ENCODE results near the gene SAMD4B. TPM values are rescaled to one million over a fixed set of nuclear protein-coding genes. Genes with fewer than 3 reads are reported as not detected.

Gene SAMD4B
- total RNA-seq, 1 donor from 2014 or later, result 44.6 TPM

DNA sequence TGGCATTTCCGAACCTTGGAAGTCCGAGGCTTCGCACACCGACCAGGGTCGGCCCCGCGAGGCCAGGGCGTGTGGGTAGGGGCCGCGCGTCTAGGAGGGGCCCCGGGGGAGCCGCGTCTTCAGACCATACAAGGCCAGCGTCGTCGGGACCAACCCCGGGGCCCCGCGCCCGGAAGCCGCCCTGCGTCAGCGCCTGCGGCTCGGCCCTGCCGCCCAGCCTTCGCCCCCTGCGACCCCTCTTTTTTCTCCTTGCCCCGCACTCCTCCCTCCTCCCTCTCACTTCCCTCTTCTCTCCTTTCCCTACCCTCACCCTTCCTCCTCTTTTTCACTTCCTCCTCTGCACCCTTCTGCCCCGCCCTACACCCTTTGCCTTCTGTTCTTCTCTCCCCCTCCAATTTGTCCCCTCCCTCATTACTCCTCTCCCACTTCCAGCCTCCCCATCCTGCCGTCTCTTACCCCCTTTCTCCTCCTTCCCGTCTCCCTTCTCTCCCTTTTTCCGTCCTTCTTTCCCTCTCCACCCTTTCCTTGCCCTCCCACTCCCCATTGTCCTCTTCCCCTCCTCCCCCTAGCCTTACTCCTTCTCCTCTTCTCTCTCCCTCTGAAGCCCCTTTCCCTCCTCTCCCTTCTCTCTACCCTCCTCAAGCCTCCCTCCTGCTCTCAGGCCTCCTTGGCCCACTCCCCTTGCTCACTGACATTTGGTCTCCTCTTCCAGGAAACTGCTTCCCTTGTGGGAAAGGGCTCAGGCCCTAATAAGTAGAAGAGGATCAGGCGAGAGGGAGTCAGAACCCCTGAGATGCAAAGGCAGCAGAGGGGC lies 68.0 kb downstream of the SAMD4B start:
- DNase-seq, result peak; percentile 78

DNA sequence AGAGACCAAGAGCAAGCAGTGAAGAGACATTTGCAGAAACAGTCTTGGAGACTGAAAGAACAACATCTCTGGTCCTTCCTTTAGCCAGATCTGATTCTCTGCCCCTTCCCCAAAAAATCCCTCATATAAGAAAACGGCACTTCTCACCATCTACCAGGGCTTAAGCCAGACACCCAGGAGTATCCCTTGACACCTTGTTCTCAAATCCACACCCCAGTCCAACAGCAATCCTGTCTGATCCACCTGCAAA lies 68.5 kb downstream of the SAMD4B start:
- DNase-seq, result no peak

DNA sequence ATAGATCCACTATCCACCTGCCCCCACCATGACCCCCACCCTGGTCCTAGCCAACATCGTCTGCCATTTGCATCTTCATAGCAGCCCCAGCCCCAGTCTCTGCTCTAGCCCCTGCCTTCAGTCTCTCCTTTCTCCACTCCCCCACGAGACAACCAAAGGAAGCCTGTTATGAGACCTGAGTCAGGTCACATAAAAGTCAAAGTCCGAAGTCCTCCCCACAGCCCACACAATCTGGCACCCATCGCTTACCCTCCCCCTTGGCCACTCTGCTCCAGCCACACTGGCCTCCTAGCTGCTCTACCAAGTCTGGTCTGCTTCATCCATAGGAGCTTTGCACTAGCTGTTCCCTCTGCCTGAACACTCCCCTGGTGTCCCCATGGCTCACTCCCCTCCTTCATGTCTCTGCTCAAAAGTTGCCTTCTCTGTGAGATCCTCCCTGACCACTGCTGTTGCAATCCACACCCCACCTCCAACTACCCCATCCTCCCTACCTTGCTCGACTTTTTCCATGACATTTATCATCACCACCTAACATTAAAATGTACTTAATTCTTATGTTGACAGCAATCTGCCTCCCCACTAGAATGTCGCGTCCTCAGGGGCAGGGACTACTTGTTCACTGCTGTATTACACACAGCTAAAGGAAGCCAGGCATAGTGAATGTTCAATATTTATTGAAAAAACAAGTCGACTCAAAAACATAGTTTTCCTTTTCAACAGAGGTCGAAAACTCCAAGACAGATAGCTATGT lies 69.0 kb downstream of the SAMD4B start:
- peak; percentile 66 for DNase-seq

DNA sequence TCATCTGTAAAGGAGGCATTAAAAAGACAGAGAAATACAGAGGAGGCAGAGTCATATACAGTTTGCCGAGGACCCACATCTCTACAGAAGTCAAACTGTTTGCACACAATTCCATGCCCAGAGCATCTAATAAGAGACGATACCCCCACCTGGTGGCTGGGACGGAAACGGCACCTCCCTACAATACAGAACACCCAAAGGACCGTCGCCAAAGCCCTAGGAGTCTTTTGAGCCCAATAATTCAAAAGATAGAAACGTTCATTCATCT lies 69.5 kb downstream of the SAMD4B start:
- peak; percentile 97 for DNase-seq

DNA sequence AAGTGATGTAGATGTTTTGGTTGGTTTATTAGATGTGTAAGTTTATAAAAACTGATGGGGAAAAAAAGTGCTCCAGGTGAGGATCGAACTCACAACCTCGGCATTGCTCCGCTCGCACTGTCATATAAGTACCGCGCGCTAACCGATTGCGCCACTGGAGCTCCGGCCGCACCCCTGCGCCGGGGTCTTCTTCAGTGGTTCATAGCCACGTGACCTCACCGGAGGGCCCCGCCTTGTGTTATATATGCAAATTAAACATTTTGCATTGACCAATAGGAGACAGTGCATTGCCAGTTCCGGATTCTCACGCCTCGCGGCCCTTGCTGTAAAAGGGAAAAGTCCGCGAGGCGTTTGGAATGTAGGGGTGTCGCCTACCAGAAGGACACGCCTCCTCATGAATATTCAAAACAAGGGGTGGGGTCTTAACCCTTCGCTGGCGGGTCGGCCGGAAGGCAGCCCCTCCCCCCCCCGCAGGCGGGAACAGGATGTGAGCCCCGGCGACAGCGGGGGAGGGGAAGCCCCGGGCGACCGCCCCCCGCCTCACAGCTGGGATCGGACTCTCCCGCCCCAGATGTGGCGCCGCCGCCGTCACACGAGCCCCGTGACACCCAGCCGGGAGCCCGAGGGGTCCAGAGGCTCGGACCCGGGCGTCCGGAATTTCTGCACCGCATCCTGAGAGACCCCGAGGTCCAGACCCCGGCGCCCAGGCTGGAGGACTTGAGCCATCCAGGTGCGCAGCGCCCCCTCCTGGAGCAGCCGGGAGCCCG lies 70.1 kb downstream of the SAMD4B start, which contains the start of gene PLEKHG2:
TSS of gene PLEKHG2 (plus strand) at position 570 of the 767 bp plus-strand sequence. CDS start 1,418 bp downstream, outside the sequence.
- DNase-seq, result peak; percentile 100

DNA sequence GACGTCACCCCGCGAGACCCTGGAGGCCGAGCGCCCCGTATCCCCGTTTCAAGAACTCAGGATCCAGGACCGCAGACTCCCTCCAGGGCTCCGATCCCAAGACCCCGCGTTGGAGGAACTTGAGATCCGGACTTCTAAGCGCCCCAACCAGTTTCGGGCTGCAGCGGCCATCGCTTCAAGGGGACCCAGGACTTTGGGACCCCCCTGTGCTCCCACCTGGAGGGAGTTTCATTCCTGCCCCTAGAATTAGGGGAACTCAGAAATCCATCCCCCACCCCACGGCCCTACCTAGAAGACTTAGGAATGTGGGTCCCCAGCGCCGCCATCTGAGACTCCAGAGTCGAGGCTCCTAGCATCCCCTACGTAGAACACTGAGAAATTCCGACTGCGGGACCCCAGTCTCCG lies 70.6 kb downstream of the SAMD4B start:
- no peak for DNase-seq

DNA sequence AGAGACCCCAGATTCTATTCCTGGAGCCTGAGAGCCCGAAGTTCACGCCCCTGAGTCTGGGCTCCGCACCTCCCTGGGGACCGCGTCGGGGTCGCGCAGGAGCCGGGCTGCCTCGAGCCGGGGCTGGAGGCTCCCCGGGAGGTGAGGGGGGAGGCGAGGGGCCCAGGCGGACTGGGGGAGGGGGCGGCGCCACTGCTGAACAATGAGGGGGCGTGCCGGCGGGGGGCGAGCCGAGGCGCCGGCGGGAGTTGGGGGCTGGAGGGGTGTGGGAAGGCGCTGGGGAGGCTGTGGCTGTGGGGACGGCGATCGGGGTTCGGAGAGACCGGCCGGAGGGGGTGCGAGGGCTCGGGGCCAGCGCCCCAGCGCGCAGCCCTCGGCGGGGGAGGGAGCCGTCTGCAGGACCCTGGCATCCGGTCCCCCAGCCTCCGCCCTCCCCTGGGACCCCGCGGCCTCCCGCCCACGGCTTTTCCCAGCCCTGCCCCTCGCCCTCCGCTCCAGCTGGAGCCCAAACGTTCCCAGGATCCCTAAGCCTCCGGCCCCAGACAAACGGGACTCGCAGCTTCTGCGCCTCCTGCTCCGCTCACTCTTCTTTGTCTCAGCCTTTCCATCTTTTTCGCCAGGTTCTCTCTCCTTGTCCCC lies 71.2 kb downstream of the SAMD4B start:
- peak; percentile 87 for DNase-seq

DNA sequence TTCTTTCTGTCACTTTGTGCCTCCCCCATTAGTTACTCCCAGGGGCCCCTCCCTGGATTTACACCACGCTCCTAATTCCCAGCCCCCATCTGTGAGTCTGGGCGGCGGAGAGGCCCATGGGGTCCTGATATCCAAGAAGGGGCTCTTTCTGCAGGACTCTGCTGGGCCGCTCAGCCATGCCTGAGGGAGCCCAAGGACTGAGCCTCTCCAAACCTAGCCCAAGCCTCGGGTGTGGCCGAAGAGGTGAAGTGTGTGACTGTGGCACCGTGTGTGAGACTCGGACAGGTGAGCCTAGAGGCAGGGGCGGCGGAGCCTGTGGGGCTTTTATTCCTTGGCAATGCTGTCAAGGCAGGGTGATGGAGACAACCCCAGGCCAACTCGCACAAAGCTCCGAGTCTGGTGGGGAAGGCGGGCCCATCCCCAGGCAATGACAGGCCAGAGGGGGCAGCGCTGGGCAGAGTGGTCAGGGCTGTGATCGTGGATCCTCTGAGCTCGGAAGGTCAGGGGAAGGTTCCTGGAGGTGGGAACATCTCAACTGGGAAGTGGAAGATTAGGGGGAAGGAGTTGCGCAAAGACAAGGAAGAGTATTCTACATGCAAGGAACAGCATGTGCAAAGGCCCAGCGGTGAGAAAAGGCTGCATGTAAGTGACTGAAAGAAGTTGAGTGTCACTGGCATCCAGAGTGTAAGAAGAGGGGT lies 71.8 kb downstream of the SAMD4B start:
- no peak for DNase-seq

DNA sequence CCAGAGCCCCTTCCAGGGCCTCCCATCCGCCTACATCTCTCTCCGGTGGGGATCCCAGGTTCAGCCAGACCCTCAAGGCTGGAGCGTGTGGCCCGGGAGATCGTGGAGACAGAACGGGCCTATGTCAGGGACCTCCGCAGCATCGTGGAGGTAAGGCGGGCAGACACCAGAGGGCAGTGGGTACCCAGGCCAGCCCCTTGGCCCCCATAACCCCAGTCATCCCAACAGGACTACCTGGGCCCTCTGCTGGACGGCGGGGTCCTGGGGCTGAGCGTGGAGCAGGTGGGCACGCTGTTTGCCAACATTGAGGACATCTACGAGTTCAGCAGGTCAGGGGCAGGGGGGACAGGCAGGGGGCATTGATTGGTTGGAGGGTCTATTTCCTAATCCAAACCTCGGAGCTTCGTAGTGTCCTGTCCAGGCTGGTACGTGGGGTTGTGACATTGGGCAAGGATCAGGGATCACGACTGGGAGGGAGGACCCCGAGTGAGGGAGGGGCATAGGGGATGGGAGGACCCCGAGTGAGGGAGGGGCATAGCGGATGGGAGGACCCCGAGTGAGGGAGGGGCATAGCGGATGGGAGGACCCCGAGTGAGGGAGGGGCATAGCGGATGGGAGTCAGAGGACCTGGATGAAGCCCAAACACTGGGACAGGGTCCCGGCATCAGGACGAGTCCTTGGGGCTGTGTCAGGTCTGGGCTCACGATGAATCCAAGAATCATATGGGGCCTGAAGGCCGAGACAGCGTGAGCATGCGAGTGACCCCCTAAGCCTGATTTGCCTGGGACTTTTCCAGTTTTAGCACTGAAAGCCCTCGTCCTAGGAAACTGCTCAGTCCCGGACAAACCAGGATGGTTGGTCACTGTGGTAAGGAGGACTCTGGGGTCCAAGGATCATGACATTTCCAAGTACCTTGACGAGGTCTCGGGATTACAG lies 73.2 kb downstream of the SAMD4B start:
- DNase-seq, result no peak

DNA sequence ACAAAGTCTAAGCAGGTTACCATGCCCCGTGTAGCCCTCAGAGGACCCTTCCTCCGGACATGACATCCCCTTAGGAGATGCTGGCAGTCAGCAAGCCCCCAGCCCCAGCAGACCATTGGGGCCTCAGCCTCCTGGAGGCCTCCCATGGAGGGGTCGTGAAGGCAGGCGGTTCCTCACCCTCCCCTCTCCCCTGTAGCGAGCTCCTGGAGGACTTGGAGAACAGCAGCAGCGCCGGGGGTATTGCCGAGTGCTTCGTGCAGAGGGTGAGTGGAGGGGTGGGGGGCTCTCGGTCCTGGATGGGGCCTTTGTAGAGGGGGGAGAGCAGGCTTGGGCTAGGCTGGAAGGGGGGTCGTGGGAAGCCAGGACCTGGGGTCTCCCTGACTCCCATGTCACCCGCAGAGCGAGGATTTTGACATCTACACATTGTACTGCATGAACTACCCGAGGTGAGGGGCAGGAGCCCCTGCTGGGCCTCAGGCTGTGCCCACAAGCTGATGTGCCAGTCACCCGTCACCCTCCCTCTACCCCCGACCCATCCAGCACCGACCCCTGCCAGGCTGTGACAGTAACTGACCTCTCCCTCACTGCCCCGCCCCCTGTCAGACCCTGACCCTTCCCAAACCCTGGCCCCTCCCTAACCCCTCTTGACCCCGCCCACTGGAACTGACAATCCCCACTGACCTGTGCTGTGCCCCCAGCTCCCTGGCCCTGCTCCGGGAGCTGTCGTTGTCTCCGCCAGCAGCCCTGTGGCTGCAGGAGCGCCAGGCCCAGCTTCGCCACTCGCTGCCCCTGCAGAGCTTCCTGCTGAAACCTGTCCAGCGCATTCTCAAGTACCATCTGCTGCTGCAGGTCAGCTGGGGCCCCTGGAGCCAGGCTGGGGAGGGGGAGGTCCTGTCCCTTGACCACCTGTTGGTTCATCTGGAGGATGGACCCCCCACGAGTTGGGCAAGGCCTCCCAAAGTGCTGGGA lies 74.2 kb downstream of the SAMD4B start:
- no peak for DNase-seq

DNA sequence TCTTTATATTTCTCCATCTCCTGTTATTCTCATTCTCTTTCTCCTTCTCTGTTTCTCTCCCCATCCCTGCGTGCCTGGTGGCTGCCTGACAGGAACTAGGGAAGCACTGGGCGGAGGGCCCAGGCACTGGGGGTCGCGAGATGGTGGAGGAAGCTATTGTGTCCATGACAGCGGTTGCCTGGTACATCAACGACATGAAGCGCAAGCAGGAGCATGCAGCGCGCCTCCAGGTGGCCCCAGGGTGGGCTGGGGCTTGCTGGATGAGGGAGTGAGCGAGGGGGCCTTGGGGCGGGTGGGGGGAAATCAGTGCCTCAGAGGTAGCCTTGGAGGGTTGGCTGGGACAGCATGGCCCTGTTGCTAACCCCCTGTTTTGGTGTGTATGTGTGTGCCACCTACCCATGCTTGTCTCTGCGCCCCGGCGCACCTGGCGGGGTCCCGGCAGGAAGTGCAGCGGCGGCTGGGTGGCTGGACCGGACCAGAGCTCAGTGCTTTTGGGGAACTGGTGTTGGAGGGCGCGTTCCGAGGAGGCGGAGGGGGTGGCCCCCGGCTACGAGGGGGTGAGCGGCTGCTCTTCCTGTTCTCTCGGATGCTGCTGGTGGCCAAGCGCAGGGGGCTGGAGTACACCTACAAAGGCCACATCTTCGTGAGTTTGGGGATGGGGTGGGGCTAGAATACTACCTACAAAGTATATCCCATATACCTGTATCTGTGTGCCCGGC lies 75.4 kb downstream of the SAMD4B start:
- DNase-seq, result no peak

DNA sequence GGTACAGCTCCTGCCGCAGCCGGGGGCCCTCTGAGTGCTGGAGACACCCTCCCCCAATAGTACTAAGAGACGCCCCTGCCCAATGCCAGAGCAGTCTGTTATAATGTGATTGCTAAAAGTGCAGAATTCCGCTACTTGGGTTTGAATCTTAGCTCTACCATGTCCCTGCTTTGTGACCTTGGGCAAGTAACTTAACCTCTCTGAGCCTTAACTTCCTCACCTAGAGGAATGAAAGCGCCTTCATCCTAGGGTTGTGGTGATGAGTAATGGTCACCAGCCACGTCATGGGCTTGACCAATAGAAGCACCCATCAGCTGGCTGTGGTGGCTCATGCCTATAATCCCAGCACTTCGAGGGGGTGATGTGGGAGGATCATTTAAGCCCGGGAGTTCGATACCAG lies 76.8 kb downstream of the SAMD4B start:
- DNase-seq, result no peak

DNA sequence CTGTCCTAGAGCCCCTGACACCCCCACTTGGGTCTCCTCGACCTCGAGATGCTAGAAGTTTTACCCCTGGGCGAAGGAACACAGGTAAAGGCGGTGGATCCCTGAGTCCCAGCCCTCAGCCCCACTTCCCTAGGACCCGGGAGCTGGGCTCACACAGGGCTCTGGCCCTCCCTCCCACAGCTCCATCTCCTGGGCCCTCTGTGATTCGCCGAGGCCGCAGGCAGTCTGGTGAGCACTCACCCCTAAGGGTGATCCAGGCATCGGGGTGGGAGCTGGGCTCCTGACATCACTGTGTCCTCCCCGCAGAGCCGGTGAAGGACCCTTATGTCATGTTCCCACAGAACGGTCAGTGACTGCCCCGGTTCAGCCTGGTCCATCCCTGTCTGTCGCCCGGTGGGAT lies 78.5 kb downstream of the SAMD4B start:
- no peak for DNase-seq

DNA sequence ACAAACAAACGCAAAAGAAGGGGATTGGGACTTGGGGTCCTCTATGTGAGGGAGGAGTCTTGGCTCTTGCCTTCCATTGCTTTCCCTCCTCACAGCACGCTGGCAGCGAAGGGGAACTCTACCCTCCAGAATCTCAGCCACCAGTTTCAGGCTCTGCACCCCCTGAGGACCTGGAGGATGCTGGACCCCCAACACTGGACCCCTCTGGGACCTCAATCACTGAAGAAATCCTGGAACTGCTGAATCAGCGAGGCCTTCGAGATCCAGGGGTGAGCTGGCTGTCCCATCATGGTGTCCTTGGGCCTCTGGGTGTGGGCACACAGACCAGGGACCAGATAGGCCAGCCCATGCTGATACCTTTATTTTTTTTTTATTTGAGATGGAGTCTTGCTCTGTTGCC lies 79.8 kb downstream of the SAMD4B start:
- no peak for DNase-seq

DNA sequence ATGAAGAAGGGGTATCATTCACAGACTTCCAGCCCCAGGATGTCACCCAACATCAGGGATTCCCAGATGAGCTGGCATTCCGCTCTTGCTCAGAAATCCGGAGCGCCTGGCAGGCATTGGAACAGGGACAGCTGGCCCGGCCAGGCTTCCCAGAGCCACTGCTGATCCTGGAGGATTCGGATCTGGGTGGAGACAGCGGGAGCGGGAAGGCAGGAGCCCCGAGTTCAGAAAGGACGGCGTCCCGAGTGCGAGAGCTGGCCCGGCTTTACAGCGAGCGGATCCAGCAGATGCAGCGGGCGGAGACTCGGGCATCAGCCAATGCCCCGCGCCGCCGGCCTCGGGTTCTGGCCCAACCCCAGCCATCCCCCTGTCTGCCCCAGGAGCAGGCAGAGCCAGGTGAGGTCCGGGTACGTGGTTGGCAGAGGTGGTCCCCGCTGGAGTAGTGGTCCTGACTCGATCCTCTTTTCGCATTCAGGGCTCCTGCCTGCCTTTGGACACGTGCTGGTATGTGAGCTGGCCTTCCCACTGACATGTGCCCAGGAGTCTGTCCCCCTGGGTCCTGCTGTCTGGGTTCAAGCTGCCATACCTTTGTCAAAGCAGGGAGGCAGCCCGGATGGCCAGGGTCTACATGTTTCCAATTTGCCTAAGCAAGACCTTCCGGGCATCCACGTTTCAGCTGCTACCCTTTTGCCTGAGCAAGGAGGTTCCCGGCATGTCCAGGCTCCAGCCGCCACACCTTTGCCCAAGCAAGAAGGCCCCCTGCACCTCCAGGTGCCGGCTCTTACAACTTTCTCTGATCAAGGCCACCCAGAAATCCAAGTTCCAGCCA lies 81.3 kb downstream of the SAMD4B start:
- DNase-seq, result no peak

DNA sequence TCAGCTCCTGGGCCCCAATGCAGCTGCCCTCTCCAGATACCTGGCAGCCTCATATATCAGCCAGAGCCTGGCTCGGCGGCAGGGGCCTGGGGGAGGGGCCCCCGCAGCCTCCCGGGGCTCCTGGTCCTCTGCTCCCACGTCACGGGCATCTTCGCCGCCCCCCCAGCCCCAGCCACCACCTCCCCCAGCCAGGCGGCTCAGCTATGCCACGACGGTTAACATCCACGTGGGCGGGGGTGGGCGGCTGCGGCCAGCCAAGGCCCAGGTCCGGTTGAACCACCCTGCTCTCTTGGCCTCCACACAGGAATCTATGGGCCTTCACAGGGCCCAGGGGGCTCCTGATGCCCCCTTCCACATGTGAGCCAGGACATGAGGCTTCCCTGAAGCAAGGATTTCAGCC lies 82.7 kb downstream of the SAMD4B start:
- no peak for DNase-seq

DNA sequence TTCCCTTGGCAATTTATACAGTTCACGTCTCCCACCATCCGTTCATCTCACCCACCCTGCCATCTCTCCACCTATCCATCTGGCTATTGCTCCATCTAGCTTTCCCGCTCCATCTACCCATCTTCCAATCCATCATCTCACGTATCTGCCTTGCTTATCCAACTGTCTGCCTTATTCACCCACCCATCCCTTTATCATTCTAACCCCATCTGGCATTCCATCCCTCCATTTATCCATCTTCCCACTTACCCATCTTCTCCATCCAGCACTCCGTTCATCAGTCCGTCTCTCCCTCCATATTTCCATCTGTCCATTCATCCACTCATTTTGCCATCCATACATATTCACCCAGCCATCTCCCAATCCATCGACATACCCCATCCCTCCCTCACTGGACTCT lies 83.5 kb downstream of the SAMD4B start:
- no peak for DNase-seq

DNA sequence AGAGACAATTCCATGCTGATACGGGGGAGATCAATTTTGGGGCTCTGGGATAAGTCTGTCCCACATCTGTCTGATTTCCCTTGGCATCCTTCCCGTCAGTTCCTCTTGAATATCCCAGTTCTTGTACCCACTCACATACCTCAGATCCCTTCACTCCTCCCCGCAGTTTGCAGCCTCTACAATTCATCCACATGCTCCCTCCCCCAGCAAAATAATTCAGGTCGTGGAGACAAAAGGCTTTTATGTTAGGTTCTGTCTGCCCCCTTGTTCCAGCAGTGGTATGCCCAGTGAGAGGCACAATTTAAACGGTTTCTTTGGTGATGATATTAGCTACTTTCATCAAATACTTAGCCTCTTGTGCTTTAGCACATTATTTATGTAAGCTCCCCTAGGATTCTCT lies 83.9 kb downstream of the SAMD4B start:
- peak; percentile 28 for DNase-seq
